Measurements from ENCODE around the gene MBD3L1. TPM values are rescaled to one million over a fixed set of nuclear protein-coding genes. Genes with fewer than 3 reads are reported as not detected.

Gene MBD3L1
- total RNA-seq (2011; cell fraction: chromatin; rRNA removed; ENCODE audit: low replicate concordance), result not detected in 2 replicates
- not detected in 2 replicates for total RNA-seq (2011; cell fraction: nucleolus; rRNA removed)
- total RNA-seq (2011; cell fraction: nucleoplasm; rRNA removed), result not detected in 2 replicates
- total RNA-seq (2014; rRNA removed) (not detected in 2 replicates), total RNA-seq (2014; rRNA removed; fragmentation: Illumina TruSeq; extraction: Trizol) (not detected in 2 replicates), total RNA-seq (2015; rRNA removed; fragmentation: Illumina TruSeq; extraction: Trizol) (not detected in 2 replicates), total RNA-seq (2021) (not detected in 2 replicates), polyA plus RNA-seq (2011; rRNA removed) (not detected in 2 replicates), polyA plus RNA-seq (2014; fragmentation: Illumina TruSeq; extraction: Trizol) (not detected in 2 replicates), polyA plus RNA-seq (2014; fragmentation: Nextera tagmentation; extraction: Ambion mirVana) (not detected), polyA plus RNA-seq (2014; rRNA removed) (not detected in 2 replicates), polyA minus RNA-seq (2011; rRNA and poly(A)+ RNA removed) (not detected in 2 replicates), Bru-seq, nascent RNA (percentile 18 among the genes with signal in this experiment), BruChase-seq, experiment 1, labeled RNA remaining after a 2-hour chase (percentile 18 among the genes with signal in this experiment), BruChase-seq, experiment 2, labeled RNA remaining after a 6-hour chase (not detected)
- not detected in 2 replicates for polyA plus RNA-seq (2011; cell fraction: cytosol; rRNA removed)
- not detected in 2 replicates for polyA plus RNA-seq (2011; cell fraction: nucleus; rRNA removed)
- polyA plus RNA-seq (2012), result not detected in 2 replicates
- polyA minus RNA-seq (2011; cell fraction: cytosol; rRNA and poly(A)+ RNA removed), result not detected in 2 replicates
- polyA minus RNA-seq (2011; cell fraction: nucleus; rRNA and poly(A)+ RNA removed), result not detected in 2 replicates
- long read RNA-seq, experiment 1, result 0 reads
- long read RNA-seq, experiment 2, result 0 reads
- long read RNA-seq, experiment 3, result 0 reads

DNA sequence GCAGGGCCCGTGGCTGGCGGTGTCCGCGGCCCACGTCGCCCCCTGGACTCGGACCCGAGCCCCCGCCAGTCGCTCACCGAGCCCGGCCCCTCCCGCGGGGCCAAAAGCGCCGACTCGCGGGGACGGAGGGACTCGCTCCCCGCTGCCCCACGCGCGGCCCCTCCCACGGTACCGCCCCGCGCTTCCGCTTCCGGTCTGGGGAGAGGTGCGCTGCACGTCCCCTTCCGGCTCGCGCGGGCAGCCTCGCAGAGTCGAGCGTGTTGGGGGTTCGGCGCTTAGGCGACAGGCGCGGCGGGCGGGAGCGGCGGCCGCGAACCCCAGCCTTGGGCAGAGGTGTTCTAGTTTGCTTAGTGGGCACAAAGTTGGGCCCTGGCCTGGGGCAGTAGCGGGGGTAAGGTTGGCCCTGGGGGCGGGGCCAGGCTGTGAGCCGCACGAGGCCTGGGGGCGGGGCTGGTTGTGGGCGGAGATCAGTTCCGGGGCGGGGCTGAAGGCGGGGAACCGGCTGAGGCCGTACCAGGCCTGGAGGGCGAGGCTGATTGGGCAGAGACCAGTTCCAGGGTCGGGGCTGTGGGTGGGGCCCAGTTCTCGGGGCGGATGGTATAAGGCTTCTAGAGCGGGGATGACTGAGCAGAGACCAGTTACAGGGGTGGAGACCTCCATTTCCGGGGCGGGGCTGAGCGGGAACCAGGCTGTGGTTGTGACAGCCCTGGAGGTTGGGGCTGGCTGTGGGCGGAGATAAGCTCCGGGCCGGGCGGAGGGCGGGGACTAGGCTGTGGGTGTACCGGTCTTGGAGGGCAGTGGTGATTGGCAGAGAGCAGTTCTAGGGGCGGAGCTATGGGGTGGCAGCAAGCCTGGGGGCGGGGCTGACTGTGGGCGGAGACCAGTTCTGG, at the start of gene MBD3L1, which contains the start of gene ZNF558:
MBD3L1 (plus strand) TSS at position 246 of the 890 bp plus-strand sequence. CDS start 10,302 bp downstream, outside the sequence.
ZNF558 (minus strand) TSS at position 173 of the 890 bp plus-strand sequence. CDS start 9,645 bp downstream, outside the sequence.
- Histone ChIP-seq H3K27ac (ENCODE audit: extremely low read depth, low read depth, low read length) (peak within 1 kb of the TSS; percentile 97), H3K9me1 (ENCODE audit: control insufficient read depth, insufficient read depth, low read length) (no peaks in the 10 kb centered on the region), H4K20me1 (replicated peaks; ENCODE audit: control insufficient read depth, insufficient read depth, low read length) (no peaks in the 10 kb centered on the region), H3K9me3 (replicated peaks; ENCODE audit: control insufficient read depth, insufficient read depth, low read depth, low read length) (no peaks in the 10 kb centered on the region), H3K36me3 (ENCODE audit: control insufficient read depth, insufficient read depth, low read length) (peaks cover 17% of the 10 kb centered on the region; the same call in 2 of the 3 replicates), H3K27me3 (ENCODE audit: control insufficient read depth in 2 of 2, insufficient read depth in 2 of 2, low read length in 2 of 2) (no peaks in the 10 kb centered on the region), H3K9ac (ENCODE audit: insufficient read depth in 1 of 2, low read depth in 2 of 2, low read length in 2 of 2) (peak within 1 kb of the TSS; percentile 88 to 98), H3K4me1 (replicated peaks in 1 of 2; ENCODE audit: control insufficient read depth in 2 of 2, insufficient read depth in 2 of 2, low read length in 2 of 2) (peaks cover 10% of the 10 kb centered on the region in 2 experiments; a peak in 3 of 5 replicates), H3K4me2 (ENCODE audit: insufficient read depth, low read length) (peak within 1 kb of the TSS; percentile 77), H3K79me2 (ENCODE audit: control insufficient read depth, insufficient read depth, low read length) (no peaks in the 10 kb centered on the region), H3K4me3 (peak within 1 kb of the TSS; percentile 66), H2AFZ (ENCODE audit: low read depth, low read length) (peak within 1 kb of the TSS; percentile 98)
- CTCF ChIA-PET (ENCODE audit: low intra/inter-chr PET ratio), result no interaction called here
- BruUV-seq (replicated peaks), result no TSS peak
- FAIRE-seq (peak; percentile 97), DNase-seq (ENCODE audit: extremely low read depth in 1 of 4, low spot score in 3 of 4) (peak; percentile 98 to 99 (median 99)), ATAC-seq (peak; percentile 96)
- intact Hi-C loops (cut with micrococcal nuclease), result no loop called here
- WGBS (ENCODE audit: insufficient coverage, low coverage, missing lambda C conversion rate), result under 1% methylated on average over 22 of the region's 78 CpGs
- in situ Hi-C loops (cut with MboI), result no loop called here
- POLR2A ChIA-PET, result interaction anchor here (0.6 to 1.0 kb wide), 5 partner anchors 9 to 1286 kb away, joined by 3 to 6 read pairs (median 4); no protein-coding TSS in a partner anchor
- no peak for TF ChIP-seq PHB2 (IDR thresholded peaks at IDR 0.05; ENCODE audit: low read depth)
- TF ChIP-seq U2AF2 (optimal IDR thresholded peaks at IDR 0.05; ENCODE audit: low read depth, low read length), result no peak
- TF ChIP-seq, protein P1, sequence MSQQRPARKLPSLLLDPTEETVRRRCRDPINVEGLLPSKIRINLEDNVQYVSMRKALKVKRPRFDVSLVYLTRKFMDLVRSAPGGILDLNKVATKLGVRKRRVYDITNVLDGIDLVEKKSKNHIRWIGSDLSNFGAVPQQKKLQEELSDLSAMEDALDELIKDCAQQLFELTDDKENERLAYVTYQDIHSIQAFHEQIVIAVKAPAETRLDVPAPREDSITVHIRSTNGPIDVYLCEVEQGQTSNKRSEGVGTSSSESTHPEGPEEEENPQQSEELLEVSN (IDR thresholded peaks at IDR 0.05; ENCODE audit: borderline replicate concordance in 1 of 2, extremely low read depth in 1 of 2, insufficient read depth in 1 of 2, insufficient read length in 1 of 2, low read depth in 1 of 2, low read length in 1 of 2, poor library complexity in 1 of 2, severe bottlenecking in 1 of 2), result peak; percentile 23 to 67
- TF ChIP-seq, protein P2, sequence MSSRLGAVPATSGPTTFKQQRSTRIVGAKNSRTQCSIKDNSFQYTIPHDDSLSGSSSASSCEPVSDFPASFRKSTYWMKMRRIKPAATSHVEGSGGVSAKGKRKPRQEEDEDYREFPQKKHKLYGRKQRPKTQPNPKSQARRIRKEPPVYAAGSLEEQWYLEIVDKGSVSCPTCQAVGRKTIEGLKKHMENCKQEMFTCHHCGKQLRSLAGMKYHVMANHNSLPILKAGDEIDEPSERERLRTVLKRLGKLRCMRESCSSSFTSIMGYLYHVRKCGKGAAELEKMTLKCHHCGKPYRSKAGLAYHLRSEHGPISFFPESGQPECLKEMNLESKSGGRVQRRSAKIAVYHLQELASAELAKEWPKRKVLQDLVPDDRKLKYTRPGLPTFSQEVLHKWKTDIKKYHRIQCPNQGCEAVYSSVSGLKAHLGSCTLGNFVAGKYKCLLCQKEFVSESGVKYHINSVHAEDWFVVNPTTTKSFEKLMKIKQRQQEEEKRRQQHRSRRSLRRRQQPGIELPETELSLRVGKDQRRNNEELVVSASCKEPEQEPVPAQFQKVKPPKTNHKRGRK (tag; IDR thresholded peaks at IDR 0.05), result no peak
- TF ChIP-seq FOXK1 (CRISPR knock-in tag; IDR thresholded peaks at IDR 0.05; ENCODE audit: borderline replicate concordance), result 0 out of 2 replicates have a peak, but pooled peaks have one; percentile 75
- no peak for TF ChIP-seq ZKSCAN3 (CRISPR knock-in tag; IDR thresholded peaks at IDR 0.05)
- no peak for TF ChIP-seq NELFE (IDR thresholded peaks at IDR 0.05; ENCODE audit: insufficient read depth, insufficient read length)
- TF ChIP-seq FOXA1 (IDR thresholded peaks at IDR 0.05; ENCODE audit: borderline replicate concordance), result no peak
- TF ChIP-seq HEY1 (CRISPR knock-in tag; IDR thresholded peaks at IDR 0.05; ENCODE audit: borderline replicate concordance), result no peak
- TF ChIP-seq ATF1 (CRISPR knock-in tag; IDR thresholded peaks at IDR 0.05), result peak; percentile 25; the same call in 1 of the 2 replicates
- TF ChIP-seq ATF1 (tag; IDR thresholded peaks at IDR 0.05), result peak; percentile 65
- TF ChIP-seq ZNF707 (CRISPR knock-in tag; conservative IDR thresholded peaks at IDR 0.05), result no peak
- TF ChIP-seq, protein P3, sequence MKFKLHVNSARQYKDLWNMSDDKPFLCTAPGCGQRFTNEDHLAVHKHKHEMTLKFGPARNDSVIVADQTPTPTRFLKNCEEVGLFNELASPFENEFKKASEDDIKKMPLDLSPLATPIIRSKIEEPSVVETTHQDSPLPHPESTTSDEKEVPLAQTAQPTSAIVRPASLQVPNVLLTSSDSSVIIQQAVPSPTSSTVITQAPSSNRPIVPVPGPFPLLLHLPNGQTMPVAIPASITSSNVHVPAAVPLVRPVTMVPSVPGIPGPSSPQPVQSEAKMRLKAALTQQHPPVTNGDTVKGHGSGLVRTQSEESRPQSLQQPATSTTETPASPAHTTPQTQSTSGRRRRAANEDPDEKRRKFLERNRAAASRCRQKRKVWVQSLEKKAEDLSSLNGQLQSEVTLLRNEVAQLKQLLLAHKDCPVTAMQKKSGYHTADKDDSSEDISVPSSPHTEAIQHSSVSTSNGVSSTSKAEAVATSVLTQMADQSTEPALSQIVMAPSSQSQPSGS (CRISPR knock-in tag; IDR thresholded peaks at IDR 0.05), result no peak
- peak; percentile 61; the same call in 1 of the 2 replicates for TF ChIP-seq RNF2 (IDR thresholded peaks at IDR 0.05)
